IMR-90 (cell line): Measurements from ENCODE around the gene SARS2. TPM values are rescaled to one million over a fixed set of nuclear protein-coding genes. Genes with fewer than 3 reads are reported as not detected.

Experiments
- ATAC-seq: fragments of 200-7000 bp; cut with Tn5 transposase; 2 replicates; pipeline ENCODE4 v1.9.1; 2020; ENCODE audit warnings: low read depth, mild to moderate bottlenecking, moderate library complexity
- BruUV-seq: library from RNA; stranded (reverse); fragments of 400-500 nt; replicated peaks from 2 replicates; lab custom pipeline; 2021; lab: Mats Ljungman, UMichigan
- CTCF ChIA-PET: fragments of 300-600 bp; formaldehyde crosslinking; extraction: SDS; loops from one replicate; lab custom pipeline; 2021; ENCODE audit warnings: antibody characterized with exemption; lab: Yijun Ruan, JAX
- POLR2A ChIA-PET: fragments of 300-600 bp; sonication (Branson Sonifier 250); formaldehyde crosslinking; loops from one replicate; lab custom pipeline; 2022; ENCODE audit warnings: antibody characterized with exemption; ENCODE audit not compliant: unreplicated experiment; lab: Charles Lee
- DNase-seq: peaks from one replicate; pipeline ENCODE4 v3.0.0; 2013
- H2AFZ ChIP-seq: replicated peaks from 2 replicates; pipeline ENCODE3; 2013; ENCODE audit warnings: low read length, mild to moderate bottlenecking; ENCODE audit not compliant: poor library complexity
- H2AK5ac ChIP-seq: 2 replicates; pipeline ENCODE4 v1.6.1; 2013; ENCODE audit warnings: low read depth, low read length, inconsistent platforms
- H2AK9ac ChIP-seq: replicated peaks from 2 replicates; pipeline ENCODE3; 2013; ENCODE audit warnings: mild to moderate bottlenecking, low read depth, low read length, moderate library complexity; ENCODE audit not compliant: poor library complexity
- H2BK120ac ChIP-seq: 2 replicates; pipeline ENCODE4 v1.6.1; 2013; ENCODE audit warnings: low read depth, low read length, inconsistent platforms
- H2BK15ac ChIP-seq: 3 replicates; pipeline ENCODE4 v1.6.1; 2013; ENCODE audit warnings: low read depth, low read length, inconsistent platforms
- H2BK20ac ChIP-seq: 2 replicates; pipeline ENCODE4 v1.6.1; 2013; ENCODE audit warnings: low read depth, mild to moderate bottlenecking, inconsistent platforms, low read length, moderate library complexity
- H2BK5ac ChIP-seq: 2 replicates; pipeline ENCODE4 v1.6.1; 2013; ENCODE audit warnings: mild to moderate bottlenecking, low read depth, low read length, inconsistent platforms; ENCODE audit not compliant: poor library complexity, severe bottlenecking
- H3K14ac ChIP-seq: replicated peaks from 2 replicates; pipeline ENCODE4 v1.6.1; 2013; ENCODE audit warnings: low read depth, low read length, inconsistent platforms
- H3K18ac ChIP-seq: 2 replicates; pipeline ENCODE4 v1.6.1; 2013; ENCODE audit warnings: low read depth, low read length, control low read depth
- H3K23ac ChIP-seq: 2 replicates; pipeline ENCODE4 v1.6.1; 2013; ENCODE audit warnings: low read depth, low read length, inconsistent platforms
- H3K27ac ChIP-seq: 2 replicates; pipeline ENCODE4 v1.5.1; 2013; ENCODE audit warnings: mild to moderate bottlenecking, control low read depth, low read length; ENCODE audit not compliant: insufficient read depth
- H3K27me3 ChIP-seq: 2 replicates; pipeline ENCODE4 v1.6.1; 2013; ENCODE audit warnings: low read length; ENCODE audit not compliant: control insufficient read depth, insufficient read depth
- H3K36me3 ChIP-seq: 2 replicates; pipeline ENCODE4 v1.6.1; 2013; ENCODE audit warnings: low read length, mixed read lengths; ENCODE audit not compliant: control insufficient read depth, insufficient read depth
- H3K4ac ChIP-seq: 2 replicates; pipeline ENCODE4 v1.6.1; 2013; ENCODE audit warnings: low read depth, low read length, inconsistent platforms
- H3K4me1 ChIP-seq: 2 replicates; pipeline ENCODE4 v1.6.1; 2013; ENCODE audit warnings: low read length, mixed read lengths; ENCODE audit not compliant: control insufficient read depth, insufficient read depth
- H3K4me2 ChIP-seq: 2 replicates; pipeline ENCODE4 v1.6.1; 2013; ENCODE audit warnings: low read depth, mild to moderate bottlenecking, control low read depth, low read length, moderate library complexity
- H3K4me3 ChIP-seq: 2 replicates; pipeline ENCODE4 v1.5.1; 2013; ENCODE audit warnings: low read depth, mild to moderate bottlenecking, control low read depth, low read length, moderate library complexity; ENCODE audit not compliant: insufficient read depth
- H3K56ac ChIP-seq: 2 replicates; pipeline ENCODE4 v1.6.1; 2013; ENCODE audit warnings: low read length, inconsistent platforms; ENCODE audit not compliant: insufficient read depth; ENCODE audit errors: extremely low read depth
- H3K79me1 ChIP-seq, 2 experiments: 2 replicates each; pipeline ENCODE4 v1.6.1; 2013; ENCODE audit warnings: low read length in 2 of 2, inconsistent platforms in 1 of 2, low read depth in 1 of 2
- H3K9ac ChIP-seq: 2 replicates; pipeline ENCODE4 v1.6.1; 2013; ENCODE audit warnings: low read depth, low read length, control low read depth
- H3K9me1 ChIP-seq: 2 replicates; pipeline ENCODE4 v1.6.1; 2013; ENCODE audit warnings: low read length, inconsistent platforms; ENCODE audit not compliant: insufficient read depth
- H3K9me3 ChIP-seq: 2 replicates; pipeline ENCODE4 v1.6.1; 2013; ENCODE audit warnings: low read length; ENCODE audit not compliant: control insufficient read depth, insufficient read depth
- H4K20me1 ChIP-seq: 2 replicates; pipeline ENCODE4 v1.6.1; 2013; ENCODE audit warnings: low read length, inconsistent platforms; ENCODE audit not compliant: insufficient read depth
- H4K5ac ChIP-seq: 2 replicates; pipeline ENCODE4 v1.6.1; 2013; ENCODE audit warnings: mild to moderate bottlenecking, low read depth, low read length, control low read depth
- H4K8ac ChIP-seq, 2 experiments: 2 replicates each; pipeline ENCODE4 v1.6.1; 2013; ENCODE audit warnings: low read depth in 2 of 2, low read length in 2 of 2, control low read depth in 1 of 2, inconsistent platforms in 1 of 2
- H4K91ac ChIP-seq: 2 replicates; pipeline ENCODE4 v1.6.1; 2013; ENCODE audit warnings: low read depth, low read length, inconsistent platforms; ENCODE audit not compliant: insufficient read depth
- BHLHE40 ChIP-seq: fragments of 150-350 bp; IDR thresholded peaks from 2 replicates; pipeline ENCODE4 v1.6.1; 2016; ENCODE audit warnings: mild to moderate bottlenecking, low read depth, low read length
- CEBPB ChIP-seq: IDR thresholded peaks from 2 replicates; pipeline ENCODE4 v1.6.1; 2012; ENCODE audit warnings: low read depth, low read length, improper control_type of control experiment
- CHD1 ChIP-seq: IDR thresholded peaks from 2 replicates; pipeline ENCODE4 v1.6.1; 2012; ENCODE audit warnings: low read depth, low read length, improper control_type of control experiment
- FOS ChIP-seq: fragments of 150-350 bp; IDR thresholded peaks from 2 replicates; pipeline ENCODE4 v1.6.1; 2016; ENCODE audit warnings: low read depth, low read length
- MAFK ChIP-seq: IDR thresholded peaks from 2 replicates; pipeline ENCODE4 v1.6.1; 2012; ENCODE audit warnings: low read depth, low read length, improper control_type of control experiment
- MAZ ChIP-seq: IDR thresholded peaks from 2 replicates; pipeline ENCODE4 v1.6.1; 2012; ENCODE audit warnings: low read depth, mild to moderate bottlenecking, low read length, improper control_type of control experiment, moderate library complexity, borderline replicate concordance
- MXI1 ChIP-seq: IDR thresholded peaks from 2 replicates; pipeline ENCODE4 v1.6.1; 2012; ENCODE audit warnings: low read depth, mild to moderate bottlenecking, low read length, moderate library complexity, borderline replicate concordance
- NFE2L2 ChIP-seq: fragments of 150-350 bp; IDR thresholded peaks from 2 replicates; pipeline ENCODE4 v1.6.1; 2016; ENCODE audit warnings: low read depth, mild to moderate bottlenecking, low read length
- POLR2A ChIP-seq: IDR thresholded peaks from 2 replicates; pipeline ENCODE4 v1.6.1; 2012; ENCODE audit warnings: mild to moderate bottlenecking, low read depth, low read length
- RAD21 ChIP-seq: IDR thresholded peaks from 2 replicates; pipeline ENCODE4 v1.6.1; 2012; ENCODE audit warnings: low read length, improper control_type of control experiment
- RCOR1 ChIP-seq: IDR thresholded peaks from 2 replicates; pipeline ENCODE4 v1.6.1; 2012; ENCODE audit warnings: mild to moderate bottlenecking, low read length, improper control_type of control experiment; ENCODE audit not compliant: insufficient replicate concordance
- RFX5 ChIP-seq: IDR thresholded peaks from 2 replicates; pipeline ENCODE4 v1.8.0; 2012; ENCODE audit warnings: low read depth, mild to moderate bottlenecking, low read length, moderate library complexity
- SMC3 ChIP-seq: fragments of 150-350 bp; IDR thresholded peaks from 2 replicates; pipeline ENCODE4 v1.6.1; 2016; ENCODE audit warnings: low read depth, mild to moderate bottlenecking, antibody characterized with exemption, low read length, moderate library complexity
- WGBS, 2 experiments: methylation state at CpG; one replicate each; pipeline versions ENCODE4 v1.1.5 to v1.1.7; 2013; ENCODE audit warnings: missing lambda C conversion rate in 2 of 2; ENCODE audit not compliant: insufficient read length in 1 of 2; ENCODE audit errors: extremely low coverage in 2 of 2; 5-methylcytosine and 5-hydroxymethylcytosine counted together
- dilution Hi-C: fragments of 300-500 bp; cut with HindIII; formaldehyde crosslinking; loops from one replicate; pipeline ENCODE4 v1.14.3; 2018; ENCODE audit warnings: low sequenced_read_pairs; ENCODE audit not compliant: unreplicated experiment
- in situ Hi-C: fragments of 300-500 bp; cut with MboI; formaldehyde crosslinking; loops from 3 replicates; pipeline ENCODE4 v1.14.3; 2019; ENCODE audit warnings: low sequenced_read_pairs, inconsistent platforms, mixed read lengths
- intact Hi-C: fragments of 100-400 bp; cut with micrococcal nuclease; formaldehyde crosslinking; loops from 2 replicates; pipeline ENCODE4 v1.10.0; 2022
- polyA plus RNA-seq, 3 experiments: library from polyadenylated mRNA; depleted of rRNA; stranded (reverse); fragments of >200 nt; gene quantifications; 2 replicates each; pipeline ENCODE4 v1.2.3, GENCODE V29; 2012; ENCODE audit warnings: low replicate concordance in 1 of 3
- total RNA-seq: library from RNA; depleted of rRNA; stranded (reverse); fragments of >200 nt; gene quantifications from 2 replicates; pipeline ENCODE4 v1.2.3, GENCODE V29; 2012
- TF ChIP-seq, protein P1 (sequence below): conservative IDR thresholded peaks from 2 replicates; pipeline ENCODE4 v1.5.1; 2012; ENCODE audit warnings: mild to moderate bottlenecking, low read depth, low read length, improper control_type of control experiment
- TF ChIP-seq, protein P2 (sequence below): fragments of 150-350 bp; IDR thresholded peaks from 2 replicates; pipeline ENCODE4 v1.6.1; 2017; ENCODE audit warnings: mild to moderate bottlenecking, antibody characterized with exemption, low read length, low read depth
- TF ChIP-seq, protein P3 (sequence below): fragments of 150-350 bp; IDR thresholded peaks from 2 replicates; pipeline ENCODE4 v1.6.1; 2016; ENCODE audit warnings: low read depth, mild to moderate bottlenecking, low read length, moderate library complexity, borderline replicate concordance

SARS2 gene
- total and polyA plus RNA-seq, 2 of the 4 experiments (the other 2 are of a cell fraction) = 10.8 to 33.4 TPM

DNA sequence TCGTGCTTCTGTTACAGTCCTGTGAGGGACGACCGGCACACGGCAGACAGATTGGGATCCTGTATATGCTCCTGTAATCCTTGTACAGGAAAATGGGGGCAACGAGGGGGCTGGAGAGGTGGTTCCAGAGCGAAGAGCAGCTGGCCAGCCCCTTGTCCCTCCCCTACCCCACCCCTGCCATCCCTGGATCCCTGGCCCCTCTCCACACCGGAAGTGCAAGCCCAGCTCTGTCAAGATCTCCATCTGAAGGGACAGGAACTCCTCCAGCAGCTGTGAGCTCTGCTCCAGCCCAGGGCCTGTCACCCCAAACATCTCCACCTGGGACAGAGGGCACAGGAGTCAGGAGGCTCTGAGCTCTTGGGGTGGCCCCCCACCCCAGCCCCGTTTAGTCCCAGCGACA, 13.0 kb downstream of the SARS2 start:
- intact Hi-C loops (no loop called here), in situ Hi-C loops (loop anchor here (25.0 kb wide), 1 partner anchor 180 kb away; the partner anchor contains the start of gene CAPN12), dilution Hi-C loops (no loop called here)
- Histone ChIP-seq H2AK9ac (peak overlapping the region; percentile 42), H3K4ac (no peak overlapping the region), H3K4me1 (no peaks in the 10 kb centered on the region), H3K36me3 (peaks cover 6% of the 10 kb centered on the region), H3K9me3 (no peaks in the 10 kb centered on the region), H3K56ac (no peak overlapping the region), H4K8ac (no peak overlapping the region), H3K9me1 (no peaks in the 10 kb centered on the region), H3K4me2 (no peak overlapping the region), H3K27me3 (no peaks in the 10 kb centered on the region; the same call in 1 of the 2 replicates), H2AK5ac (no peak overlapping the region), H3K9ac (no peak overlapping the region), H3K79me1 (no peaks in the 10 kb centered on the region), H4K91ac (no peak overlapping the region), H3K18ac (no peak overlapping the region), H3K27ac (no peak overlapping the region), H2AFZ (peak overlapping the region; percentile 5), H2BK20ac (no peak overlapping the region), H2BK120ac (no peak overlapping the region), H4K20me1 (no peaks in the 10 kb centered on the region; the same call in 1 of the 2 replicates), H3K23ac (no peak overlapping the region), H3K14ac (no peak overlapping the region), H2BK5ac (no peak overlapping the region), H4K5ac (no peak overlapping the region), H2BK15ac (no peak overlapping the region), H3K4me3 (no peak overlapping the region)
- ATAC-seq = no peak
- DNase-seq = no peak
- POLR2A ChIA-PET = no interaction called here
- no CpG with 5 or more reads among the region's 9 CpGs for WGBS, 2 experiments
- no TSS peak for BruUV-seq
- CTCF ChIA-PET = no interaction called here
- no peak for TF ChIP-seq FOS
- TF ChIP-seq NFE2L2 = no peak
- TF ChIP-seq, protein P1, sequence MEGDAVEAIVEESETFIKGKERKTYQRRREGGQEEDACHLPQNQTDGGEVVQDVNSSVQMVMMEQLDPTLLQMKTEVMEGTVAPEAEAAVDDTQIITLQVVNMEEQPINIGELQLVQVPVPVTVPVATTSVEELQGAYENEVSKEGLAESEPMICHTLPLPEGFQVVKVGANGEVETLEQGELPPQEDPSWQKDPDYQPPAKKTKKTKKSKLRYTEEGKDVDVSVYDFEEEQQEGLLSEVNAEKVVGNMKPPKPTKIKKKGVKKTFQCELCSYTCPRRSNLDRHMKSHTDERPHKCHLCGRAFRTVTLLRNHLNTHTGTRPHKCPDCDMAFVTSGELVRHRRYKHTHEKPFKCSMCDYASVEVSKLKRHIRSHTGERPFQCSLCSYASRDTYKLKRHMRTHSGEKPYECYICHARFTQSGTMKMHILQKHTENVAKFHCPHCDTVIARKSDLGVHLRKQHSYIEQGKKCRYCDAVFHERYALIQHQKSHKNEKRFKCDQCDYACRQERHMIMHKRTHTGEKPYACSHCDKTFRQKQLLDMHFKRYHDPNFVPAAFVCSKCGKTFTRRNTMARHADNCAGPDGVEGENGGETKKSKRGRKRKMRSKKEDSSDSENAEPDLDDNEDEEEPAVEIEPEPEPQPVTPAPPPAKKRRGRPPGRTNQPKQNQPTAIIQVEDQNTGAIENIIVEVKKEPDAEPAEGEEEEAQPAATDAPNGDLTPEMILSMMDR = no peak
- no peak for TF ChIP-seq MAZ
- TF ChIP-seq POLR2A = no peak
- TF ChIP-seq SMC3 = no peak
- no peak for TF ChIP-seq MXI1
- no peak for TF ChIP-seq BHLHE40
- no peak for TF ChIP-seq CEBPB
- TF ChIP-seq RAD21 = no peak
- no peak for TF ChIP-seq RFX5
- no peak for TF ChIP-seq RCOR1
- TF ChIP-seq, protein P2, sequence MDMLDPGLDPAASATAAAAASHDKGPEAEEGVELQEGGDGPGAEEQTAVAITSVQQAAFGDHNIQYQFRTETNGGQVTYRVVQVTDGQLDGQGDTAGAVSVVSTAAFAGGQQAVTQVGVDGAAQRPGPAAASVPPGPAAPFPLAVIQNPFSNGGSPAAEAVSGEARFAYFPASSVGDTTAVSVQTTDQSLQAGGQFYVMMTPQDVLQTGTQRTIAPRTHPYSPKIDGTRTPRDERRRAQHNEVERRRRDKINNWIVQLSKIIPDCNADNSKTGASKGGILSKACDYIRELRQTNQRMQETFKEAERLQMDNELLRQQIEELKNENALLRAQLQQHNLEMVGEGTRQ = no peak
- TF ChIP-seq MAFK = no peak
- no peak for TF ChIP-seq CHD1
- TF ChIP-seq, protein P3, sequence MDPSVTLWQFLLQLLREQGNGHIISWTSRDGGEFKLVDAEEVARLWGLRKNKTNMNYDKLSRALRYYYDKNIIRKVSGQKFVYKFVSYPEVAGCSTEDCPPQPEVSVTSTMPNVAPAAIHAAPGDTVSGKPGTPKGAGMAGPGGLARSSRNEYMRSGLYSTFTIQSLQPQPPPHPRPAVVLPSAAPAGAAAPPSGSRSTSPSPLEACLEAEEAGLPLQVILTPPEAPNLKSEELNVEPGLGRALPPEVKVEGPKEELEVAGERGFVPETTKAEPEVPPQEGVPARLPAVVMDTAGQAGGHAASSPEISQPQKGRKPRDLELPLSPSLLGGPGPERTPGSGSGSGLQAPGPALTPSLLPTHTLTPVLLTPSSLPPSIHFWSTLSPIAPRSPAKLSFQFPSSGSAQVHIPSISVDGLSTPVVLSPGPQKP = no peak
